ENCODE results near the gene MVP. TPM values are rescaled to one million over a fixed set of nuclear protein-coding genes. Genes with fewer than 3 reads are reported as not detected.
"Not testable (repeated sequence)": the region's sequence is repeated elsewhere in the genome, so short reads cannot be mapped to it uniquely, and the experiment has no call there.

Gene MVP
- total and polyA plus RNA-seq, 3 donors from 2014 or later: 119 to 224 (median 147) TPM

DNA sequence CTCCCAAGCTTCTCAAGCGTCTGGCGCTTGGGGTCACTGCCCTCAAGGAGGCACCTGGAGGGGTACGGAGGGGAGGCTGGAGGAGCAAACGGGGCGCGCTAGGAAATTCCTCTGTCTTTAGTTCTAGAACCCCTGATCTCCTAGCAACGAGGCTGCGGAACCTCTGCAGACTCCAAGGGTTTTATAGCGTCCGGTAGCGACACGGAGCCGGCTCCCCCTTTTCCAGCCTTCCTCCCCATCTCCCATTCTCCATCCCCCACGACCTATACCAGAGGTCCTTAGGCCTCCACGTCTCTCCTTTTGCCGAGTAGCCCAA is 43.4 kb downstream of the MVP start:
- Histone ChIP-seq H3K36me3 (ENCODE audit: low read depth, missing control alignments) (no peaks in the 10 kb centered on the region), H3K4me3 (peak overlapping the region; percentile 87 to 97), H3K27me3 (no peaks in the 10 kb centered on the region), H3K9me3 (no peaks in the 10 kb centered on the region), H3K4me1 (peaks cover 12% of the 10 kb centered on the region), H3K27ac (peak overlapping the region; percentile 91 to 98)
- intact Hi-C loops (cut with DNase I; ENCODE audit: low total_unique reads): no loop called here
- DNase-seq: no peak
- TF ChIP-seq POLR2A (IDR thresholded peaks at IDR 0.05): no peak
- TF ChIP-seq, protein P1, sequence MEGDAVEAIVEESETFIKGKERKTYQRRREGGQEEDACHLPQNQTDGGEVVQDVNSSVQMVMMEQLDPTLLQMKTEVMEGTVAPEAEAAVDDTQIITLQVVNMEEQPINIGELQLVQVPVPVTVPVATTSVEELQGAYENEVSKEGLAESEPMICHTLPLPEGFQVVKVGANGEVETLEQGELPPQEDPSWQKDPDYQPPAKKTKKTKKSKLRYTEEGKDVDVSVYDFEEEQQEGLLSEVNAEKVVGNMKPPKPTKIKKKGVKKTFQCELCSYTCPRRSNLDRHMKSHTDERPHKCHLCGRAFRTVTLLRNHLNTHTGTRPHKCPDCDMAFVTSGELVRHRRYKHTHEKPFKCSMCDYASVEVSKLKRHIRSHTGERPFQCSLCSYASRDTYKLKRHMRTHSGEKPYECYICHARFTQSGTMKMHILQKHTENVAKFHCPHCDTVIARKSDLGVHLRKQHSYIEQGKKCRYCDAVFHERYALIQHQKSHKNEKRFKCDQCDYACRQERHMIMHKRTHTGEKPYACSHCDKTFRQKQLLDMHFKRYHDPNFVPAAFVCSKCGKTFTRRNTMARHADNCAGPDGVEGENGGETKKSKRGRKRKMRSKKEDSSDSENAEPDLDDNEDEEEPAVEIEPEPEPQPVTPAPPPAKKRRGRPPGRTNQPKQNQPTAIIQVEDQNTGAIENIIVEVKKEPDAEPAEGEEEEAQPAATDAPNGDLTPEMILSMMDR (IDR thresholded peaks at IDR 0.05): no peak
- 21 to 48% methylated on average over 10 to 16 of the region's 16 CpGs for WGBS, 2 donors

GRCh38 chr16:29864205-29864604 is 43.9 kb downstream of the MVP start:
- H3K27me3 ChIP-seq: no peaks in the 10 kb centered on the region
- no peaks in the 10 kb centered on the region for H3K9me3 ChIP-seq
- H3K4me1 ChIP-seq: peaks cover 12% of the 10 kb centered on the region
- no peaks in the 10 kb centered on the region for H3K36me3 ChIP-seq (ENCODE audit: low read depth, missing control alignments)
- DNase-seq: no peak
- no peak overlapping the region for H3K27ac ChIP-seq
- intact Hi-C loops (cut with DNase I; ENCODE audit: low total_unique reads): no loop called here
- 57 to 59% methylated on average over 9 of the region's 9 CpGs for WGBS, 2 donors
- no peak for TF ChIP-seq POLR2A (IDR thresholded peaks at IDR 0.05)
- TF ChIP-seq, protein P1 (IDR thresholded peaks at IDR 0.05): no peak
- H3K4me3 ChIP-seq: peak overlapping the region; percentile 87 to 97

- WGBS, 2 donors: 72 to 89% methylated on average over 5 to 8 of the region's 8 CpGs
- intact Hi-C loops (cut with DNase I; ENCODE audit: low total_unique reads): no loop called here
These were observed 48.2 kb downstream of the MVP start for GRCh38 chr16:29868396-29869009.

DNA sequence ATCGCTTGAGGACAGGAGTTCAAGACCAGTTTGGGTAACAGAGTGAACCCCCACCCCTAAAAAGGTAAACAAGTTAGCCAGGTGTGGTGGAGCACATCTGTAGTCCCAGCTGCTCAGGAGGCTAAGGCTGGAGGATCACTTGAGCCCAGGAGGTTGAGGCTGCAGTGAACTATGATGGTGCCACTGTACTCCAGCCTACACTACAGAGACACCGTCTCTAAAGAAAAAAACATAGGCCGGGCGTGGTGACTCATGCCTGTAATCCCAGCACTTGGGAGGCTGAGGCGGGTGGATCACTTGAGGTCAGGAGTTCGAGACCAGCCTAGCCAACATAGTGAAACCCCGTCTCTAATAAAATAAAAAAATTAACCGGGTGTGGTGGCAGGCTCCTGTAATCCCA is 48.8 kb downstream of the MVP start:
- intact Hi-C loops (cut with DNase I; ENCODE audit: low total_unique reads); H3K27ac ChIP-seq; H3K27me3 ChIP-seq; H3K36me3 ChIP-seq (ENCODE audit: low read depth, missing control alignments); H3K4me3 ChIP-seq; H3K9me3 ChIP-seq; H3K4me1 ChIP-seq; DNase-seq: not testable (repeated sequence)
- WGBS, 2 donors: 92 to 95% methylated on average over 8 of the region's 8 CpGs

More at GRCh38 chr16:29868396-29869009, 48.2 kb downstream of the MVP start:
- TF ChIP-seq, protein P1 (IDR thresholded peaks at IDR 0.05): no peak
- no peak for TF ChIP-seq POLR2A (IDR thresholded peaks at IDR 0.05)
- no peaks in the 10 kb centered on the region for H3K9me3 ChIP-seq
- no peak overlapping the region for H3K4me3 ChIP-seq
- H3K4me1 ChIP-seq: peaks cover 3% of the 10 kb centered on the region
- no peak for DNase-seq
- no peaks in the 10 kb centered on the region for H3K27me3 ChIP-seq
- no peaks in the 10 kb centered on the region for H3K36me3 ChIP-seq (ENCODE audit: low read depth, missing control alignments)
- no peak overlapping the region for H3K27ac ChIP-seq

GRCh38 chr16:29871822-29872546 is 51.7 kb downstream of the MVP start:
- intact Hi-C loops (cut with DNase I; ENCODE audit: low total_unique reads): no loop called here
- no peaks in the 10 kb centered on the region for H3K36me3 ChIP-seq (ENCODE audit: low read depth, missing control alignments)
- H3K9me3 ChIP-seq: no peaks in the 10 kb centered on the region
- no peak overlapping the region for H3K4me3 ChIP-seq
- H3K27me3 ChIP-seq: no peaks in the 10 kb centered on the region
- H3K27ac ChIP-seq: no peak overlapping the region
- no peak for DNase-seq
- no peak for TF ChIP-seq POLR2A (IDR thresholded peaks at IDR 0.05)
- TF ChIP-seq, protein P1 (IDR thresholded peaks at IDR 0.05): no peak
- H3K4me1 ChIP-seq: no peaks in the 10 kb centered on the region
- WGBS, 2 donors: 95 to 97% methylated on average over 15 to 16 of the region's 16 CpGs
